Activated T-cell treated with anti-CD3 and anti-CD28 coated beads, Interleukin-2, amount 50 U/mL, for 4 hours (primary cell): ENCODE data around the gene GNGT1. TPM values are rescaled to one million over a fixed set of nuclear protein-coding genes. Genes with fewer than 3 reads are reported as not detected.
"Not testable (repeated sequence)": the region's sequence is repeated elsewhere in the genome, so short reads cannot be mapped to it uniquely, and the experiment has no call there.

ENCODE experiments used
- ATAC-seq, 2 donors: fragments of 200-7000 bp; cut with Tn5 transposase; one replicate each; pipeline ENCODE4 v1.10.0; 2021
- DNase-seq: peaks from one replicate; pipeline ENCODE4 v3.0.0-alpha.2; 2020
- H3K27me3 Mint-ChIP-seq: one replicate; pipeline ENCODE4 v1.8.0; 2021; ENCODE audit warnings: low read depth, mixed read lengths
- H3K36me3 Mint-ChIP-seq: one replicate; pipeline ENCODE4 v1.8.0; 2022; ENCODE audit warnings: mixed read lengths; ENCODE audit not compliant: insufficient read depth
- H3K4me1 Mint-ChIP-seq: one replicate; pipeline ENCODE4 v1.8.0; 2021; ENCODE audit warnings: low read depth, mixed read lengths
- H3K4me3 Mint-ChIP-seq: one replicate; pipeline ENCODE4 v1.8.0; 2021; ENCODE audit warnings: mild to moderate bottlenecking, moderate library complexity, mixed read lengths
- H3K9me3 Mint-ChIP-seq: one replicate; pipeline ENCODE4 v1.8.0; 2021; ENCODE audit warnings: mixed read lengths
- total RNA-seq, 3 donors: library from RNA; stranded (reverse); gene quantifications; one replicate each; pipeline ENCODE4 v1.2.1, GENCODE V29; 2021

The GNGT1 gene
- total RNA-seq, 3 donors from 2014 or later: not detected

DNA sequence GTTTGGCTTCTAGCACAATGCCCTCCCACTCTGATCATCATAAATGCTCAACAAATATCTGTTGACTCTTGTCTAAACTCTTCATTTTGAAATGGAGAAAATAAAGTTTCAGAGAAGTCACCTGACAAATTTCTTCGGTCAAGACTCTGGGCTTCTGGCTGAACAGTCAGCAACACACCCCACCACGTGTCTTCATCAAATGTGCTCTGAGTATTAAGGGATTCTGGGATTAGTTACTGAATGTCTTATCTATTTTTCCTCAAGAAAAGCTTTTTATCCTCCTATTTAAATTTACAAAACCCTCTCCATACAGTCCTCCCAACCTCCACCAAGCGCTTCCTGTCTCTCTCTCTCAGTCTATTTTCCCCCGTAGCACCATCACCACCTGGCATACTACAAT, 9.9 kb downstream of the GNGT1 start:
- DNase-seq, H3K36me3 Mint-ChIP-seq, H3K4me1 Mint-ChIP-seq, H3K4me3 Mint-ChIP-seq, H3K9me3 Mint-ChIP-seq, ATAC-seq: not testable (repeated sequence)
- H3K27me3 Mint-ChIP-seq: peaks cover 25% of the 10 kb centered on the region

DNA sequence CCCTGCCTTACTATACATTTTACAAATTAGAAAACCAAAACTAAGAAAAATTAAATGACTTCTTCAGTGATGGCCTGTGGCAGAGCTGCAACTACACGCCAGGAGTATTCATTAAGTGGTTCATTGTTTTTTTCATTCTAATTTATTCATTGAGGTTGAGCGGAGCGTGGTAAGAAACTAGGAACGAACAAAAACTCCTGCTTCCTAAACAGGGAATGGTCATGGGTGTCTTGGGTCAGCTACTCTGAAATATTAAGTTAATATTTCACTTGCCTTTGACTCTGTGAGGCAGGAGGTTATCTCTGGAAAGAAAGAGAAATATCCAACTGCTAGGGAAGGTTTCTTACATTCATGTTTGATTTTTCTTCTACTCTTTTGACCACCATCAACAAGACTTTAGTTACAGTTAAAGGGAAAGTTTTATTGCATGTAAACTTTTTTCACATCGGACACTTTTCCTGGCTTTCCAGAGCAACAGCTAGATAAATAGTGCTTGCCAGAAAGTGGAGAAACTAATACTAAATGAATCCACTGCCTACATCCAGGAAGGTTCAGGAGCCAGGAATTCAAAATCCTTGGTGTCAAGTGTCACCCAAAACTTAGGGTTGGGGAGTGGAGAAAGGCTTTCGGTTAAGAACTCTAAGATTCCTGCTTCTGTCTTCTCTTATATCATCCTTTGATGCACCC, 14.3 kb downstream of the GNGT1 start:
- H3K4me1 Mint-ChIP-seq: peaks cover 2% of the 10 kb centered on the region
- no peaks in the 10 kb centered on the region for H3K36me3 Mint-ChIP-seq
- H3K4me3 Mint-ChIP-seq: no peak overlapping the region
- peaks cover 42% of the 10 kb centered on the region for H3K27me3 Mint-ChIP-seq
- no peaks in the 10 kb centered on the region for H3K9me3 Mint-ChIP-seq
- DNase-seq: no peak
- no peak for ATAC-seq

DNA sequence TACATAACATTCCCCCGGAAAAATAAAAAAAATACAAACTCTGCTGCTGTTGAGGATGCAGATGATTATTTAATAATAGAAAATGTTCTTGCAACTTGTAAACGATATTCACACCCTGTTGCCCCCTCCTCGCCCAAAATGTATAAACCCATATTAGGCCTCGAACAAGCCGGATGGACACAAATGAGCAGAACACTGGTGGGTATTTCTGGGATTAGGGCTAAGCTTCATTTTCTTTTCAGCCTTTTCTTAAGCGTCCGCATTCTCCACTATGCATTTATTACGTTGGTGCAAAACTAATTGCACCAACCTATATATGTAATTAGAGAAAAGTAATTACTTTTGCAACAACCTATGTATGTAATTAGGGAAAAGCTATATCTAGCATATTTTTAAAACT, 14.8 kb downstream of the GNGT1 start:
- ATAC-seq (no peak), DNase-seq (no peak)
- Mint-ChIP-seq H3K4me1 (peaks cover 2% of the 10 kb centered on the region), H3K9me3 (no peaks in the 10 kb centered on the region), H3K27me3 (peaks cover 42% of the 10 kb centered on the region), H3K36me3 (no peaks in the 10 kb centered on the region), H3K4me3 (no peak overlapping the region)

DNA sequence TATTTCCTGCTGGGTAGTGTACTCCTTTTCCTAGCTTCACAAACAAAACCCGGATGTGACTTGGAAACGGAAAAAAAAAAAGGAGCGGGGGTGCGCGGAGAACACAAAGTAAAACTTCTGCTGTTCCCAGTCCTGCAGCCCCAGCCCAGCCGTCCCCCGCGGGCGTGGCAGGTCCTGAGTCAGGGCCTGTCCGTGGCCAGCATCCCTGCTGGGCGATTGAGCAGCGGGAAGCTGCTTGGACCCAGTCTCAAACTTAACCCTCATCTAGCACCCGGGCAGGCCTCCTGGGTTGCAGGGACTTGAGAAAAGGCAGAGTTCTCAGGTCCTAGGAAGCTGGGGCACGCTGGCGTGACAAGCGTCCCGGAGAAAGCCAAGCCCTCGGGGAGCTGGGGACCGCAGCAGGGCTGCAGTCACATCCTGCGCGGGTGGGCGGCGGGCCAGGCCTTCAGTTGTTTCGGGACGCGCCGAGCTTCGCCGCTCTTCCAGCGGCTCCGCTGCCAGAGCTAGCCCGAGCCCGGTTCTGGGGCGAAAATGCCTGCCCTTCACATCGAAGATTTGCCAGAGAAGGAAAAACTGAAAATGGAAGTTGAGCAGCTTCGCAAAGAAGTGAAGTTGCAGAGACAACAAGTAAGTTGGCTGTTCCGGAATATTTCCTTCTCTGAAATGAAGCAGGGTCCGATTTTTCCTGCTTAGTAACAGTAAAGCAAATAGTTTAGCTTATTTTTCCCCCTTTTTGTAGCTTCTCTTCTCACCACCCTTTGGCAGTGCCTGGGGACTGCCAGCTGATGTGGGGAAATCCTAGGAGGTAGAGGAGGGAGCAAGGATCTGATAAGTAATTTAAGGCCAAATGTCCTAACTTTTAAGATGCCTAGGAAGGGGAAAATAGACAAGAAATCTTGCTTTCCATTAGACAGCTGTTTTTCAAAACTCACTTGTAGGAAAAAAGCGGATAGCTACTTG, 15.5 kb downstream of the GNGT1 start, which contains the start of gene GNG11:
Gene GNG11 (plus strand): TSS at position 129 of the 960 bp plus-strand sequence. CDS start 403 bp downstream, at position 532.
- H3K4me1 Mint-ChIP-seq: peaks cover 2% of the 10 kb centered on the region
- H3K27me3 Mint-ChIP-seq: peaks cover 38% of the 10 kb centered on the region
- no peaks in the 10 kb centered on the region for H3K9me3 Mint-ChIP-seq
- H3K36me3 Mint-ChIP-seq: no peaks in the 10 kb centered on the region
- ATAC-seq (peak; percentile 75 to 85), DNase-seq (no peak)
- peak within 1 kb of the TSS; percentile 45 for H3K4me3 Mint-ChIP-seq

DNA sequence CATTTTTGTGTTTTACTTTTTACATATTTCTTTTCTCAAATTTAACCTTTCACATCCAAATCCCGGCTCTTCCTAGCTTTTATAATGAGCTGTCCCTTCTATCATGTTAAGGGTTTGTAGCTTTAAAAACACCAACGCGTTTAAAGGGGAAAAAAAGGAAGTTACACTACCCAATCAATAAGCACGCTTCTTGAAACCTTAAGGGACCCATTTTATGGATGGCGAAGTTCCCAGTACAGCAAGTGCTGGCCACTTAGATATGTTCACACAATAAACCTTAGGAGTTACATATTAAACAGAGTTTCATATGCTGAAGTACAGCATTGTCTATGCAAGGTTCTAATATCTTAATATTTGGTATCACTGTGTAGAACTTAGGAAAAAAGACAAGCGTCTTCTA, 16.9 kb downstream of the GNGT1 start:
- Mint-ChIP-seq H3K9me3 (no peaks in the 10 kb centered on the region), H3K36me3 (no peaks in the 10 kb centered on the region), H3K27me3 (peaks cover 29% of the 10 kb centered on the region), H3K4me1 (peaks cover 2% of the 10 kb centered on the region), H3K4me3 (no peak overlapping the region)
- DNase-seq (no peak), ATAC-seq (no peak)

DNA sequence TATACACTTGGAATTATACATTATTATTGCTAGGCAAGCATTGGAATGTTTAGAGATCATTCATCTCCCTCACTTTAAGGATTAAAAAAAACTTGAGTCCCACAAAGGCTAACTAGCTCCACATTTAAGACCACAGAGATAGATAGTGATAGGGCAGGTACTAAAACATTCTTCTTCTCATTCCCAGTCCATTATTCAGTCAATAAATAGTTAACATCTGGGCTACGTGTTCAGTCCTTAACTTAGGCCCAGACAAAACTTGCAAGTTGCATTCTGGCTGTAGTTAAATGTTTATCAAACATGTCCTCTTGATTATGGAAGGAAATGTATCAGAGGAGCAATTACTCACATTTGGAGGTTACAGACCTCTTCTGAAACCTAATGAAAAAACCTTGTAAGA, 17.6 kb downstream of the GNGT1 start:
- Mint-ChIP-seq H3K27me3 (peaks cover 31% of the 10 kb centered on the region), H3K36me3 (no peaks in the 10 kb centered on the region), H3K4me3 (no peak overlapping the region), H3K4me1 (peaks cover 2% of the 10 kb centered on the region), H3K9me3 (no peaks in the 10 kb centered on the region)
- no peak for DNase-seq
- ATAC-seq: no peak

DNA sequence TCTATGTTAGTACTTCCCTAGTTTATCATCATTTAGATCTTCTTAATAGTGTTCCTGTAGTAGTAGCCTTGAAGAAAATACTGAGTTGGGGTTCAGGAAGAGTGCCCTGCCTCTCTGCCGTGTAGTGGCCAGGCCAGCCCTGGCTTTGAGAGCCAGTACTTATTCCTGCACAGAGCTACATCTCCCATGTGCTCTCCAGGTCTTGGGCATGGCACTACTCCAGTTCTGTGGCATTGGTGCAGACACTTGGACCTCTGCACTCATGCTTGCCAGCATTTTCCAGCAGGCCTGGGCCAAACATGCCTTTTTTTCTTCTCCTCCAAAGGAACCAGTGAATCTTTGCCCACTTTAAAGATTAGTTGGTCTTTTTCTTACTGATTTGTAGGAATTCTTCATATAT, 20.4 kb downstream of the GNGT1 start:
- no peaks in the 10 kb centered on the region for H3K9me3 Mint-ChIP-seq
- H3K4me3 Mint-ChIP-seq: no peak overlapping the region

DNA sequence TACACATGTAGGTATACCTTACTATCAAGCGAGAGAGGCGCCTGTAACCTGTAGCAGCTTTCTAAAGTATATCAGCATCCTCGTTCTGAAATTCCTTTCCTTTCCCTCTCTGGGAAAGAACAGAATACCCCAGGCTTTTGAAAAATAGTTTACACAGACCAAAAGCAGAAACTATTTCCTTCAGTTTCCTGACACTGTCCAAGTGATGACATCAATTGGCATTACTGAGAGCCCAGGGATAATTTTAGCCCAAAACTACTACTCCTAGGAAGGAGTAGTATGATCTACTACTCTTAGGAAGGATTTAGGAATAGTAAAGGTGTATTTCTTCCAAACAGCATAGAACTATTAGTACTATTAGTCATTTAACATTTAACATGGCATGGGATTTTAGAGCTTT, 21.2 kb downstream of the GNGT1 start:
- no peaks in the 10 kb centered on the region for H3K36me3 Mint-ChIP-seq
- no peak overlapping the region for H3K4me3 Mint-ChIP-seq
- no peaks in the 10 kb centered on the region for H3K9me3 Mint-ChIP-seq
- H3K4me1 Mint-ChIP-seq: no peaks in the 10 kb centered on the region
- ATAC-seq (no peak), DNase-seq (no peak)
- peaks cover 25% of the 10 kb centered on the region for H3K27me3 Mint-ChIP-seq

More for the DNA sequence above, 20.4 kb downstream of the GNGT1 start:
- no peaks in the 10 kb centered on the region for H3K36me3 Mint-ChIP-seq
- H3K4me1 Mint-ChIP-seq: no peaks in the 10 kb centered on the region
- DNase-seq (no peak), ATAC-seq (no peak)
- H3K27me3 Mint-ChIP-seq: peaks cover 29% of the 10 kb centered on the region

DNA sequence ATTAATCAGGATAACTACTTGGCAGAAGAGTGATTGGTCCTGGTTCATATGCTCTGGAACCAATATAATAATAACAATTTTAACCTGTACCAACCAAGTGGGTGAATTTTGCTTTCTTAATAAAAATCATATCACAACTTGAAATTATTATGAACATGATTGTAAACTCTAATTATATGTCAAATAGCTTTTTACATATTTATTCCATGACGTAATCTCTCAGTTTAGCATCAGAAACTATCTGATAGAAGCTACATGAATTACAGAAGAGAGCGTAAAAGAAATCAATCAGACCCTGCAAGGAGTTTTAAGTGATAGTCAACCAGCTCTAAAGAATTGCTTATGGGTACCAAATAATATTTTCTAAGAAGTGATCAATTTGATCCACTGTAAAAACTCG, 25.3 kb downstream of the GNGT1 start:
- DNase-seq (no peak), ATAC-seq (no peak)
- Mint-ChIP-seq H3K4me3 (no peak overlapping the region), H3K4me1 (no peaks in the 10 kb centered on the region), H3K27me3 (peaks cover 7% of the 10 kb centered on the region), H3K9me3 (no peaks in the 10 kb centered on the region), H3K36me3 (no peaks in the 10 kb centered on the region)

DNA sequence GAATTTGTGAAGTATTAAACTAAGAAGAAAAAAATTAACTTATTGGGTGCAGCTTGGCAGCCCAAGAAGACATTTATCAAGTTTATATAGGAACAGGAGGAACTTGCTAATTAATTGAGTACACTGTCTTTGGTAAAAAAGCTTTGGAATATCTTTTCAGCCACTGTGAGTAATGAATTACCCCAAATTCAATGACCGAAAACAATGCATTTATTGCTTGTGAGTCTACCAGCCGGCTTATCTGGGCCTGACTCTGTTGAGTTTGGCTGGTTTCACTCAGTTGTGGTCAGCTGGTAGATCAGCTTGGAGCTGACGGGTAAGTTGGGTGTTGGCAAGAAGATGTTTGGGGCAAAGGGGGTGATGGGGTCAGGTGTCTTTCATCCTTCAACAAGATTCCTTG, 26.8 kb downstream of the GNGT1 start:
- Mint-ChIP-seq H3K4me3 (no peak overlapping the region), H3K27me3 (peaks cover 7% of the 10 kb centered on the region), H3K36me3 (no peaks in the 10 kb centered on the region), H3K4me1 (no peaks in the 10 kb centered on the region), H3K9me3 (no peaks in the 10 kb centered on the region)
- ATAC-seq (no peak), DNase-seq (no peak)

DNA sequence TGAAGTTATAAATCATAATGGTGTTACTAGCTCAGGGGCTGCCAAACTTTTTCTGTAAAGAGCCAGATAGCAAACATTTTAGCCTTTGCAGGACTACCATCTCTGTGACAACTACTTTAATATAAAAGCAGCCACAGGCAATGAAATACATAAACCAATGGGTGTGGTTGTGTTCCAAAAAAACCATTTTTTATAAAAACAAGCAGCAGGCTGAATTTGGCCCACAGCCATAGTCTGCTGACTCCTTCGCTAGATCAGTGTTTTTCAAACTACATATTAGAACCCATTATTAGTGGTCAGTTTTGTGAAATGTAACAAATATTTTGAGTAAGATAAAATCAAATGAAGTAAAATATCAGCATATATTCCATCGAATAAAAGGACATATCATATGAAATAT, 28.7 kb downstream of the GNGT1 start:
- no peak for ATAC-seq

DNA sequence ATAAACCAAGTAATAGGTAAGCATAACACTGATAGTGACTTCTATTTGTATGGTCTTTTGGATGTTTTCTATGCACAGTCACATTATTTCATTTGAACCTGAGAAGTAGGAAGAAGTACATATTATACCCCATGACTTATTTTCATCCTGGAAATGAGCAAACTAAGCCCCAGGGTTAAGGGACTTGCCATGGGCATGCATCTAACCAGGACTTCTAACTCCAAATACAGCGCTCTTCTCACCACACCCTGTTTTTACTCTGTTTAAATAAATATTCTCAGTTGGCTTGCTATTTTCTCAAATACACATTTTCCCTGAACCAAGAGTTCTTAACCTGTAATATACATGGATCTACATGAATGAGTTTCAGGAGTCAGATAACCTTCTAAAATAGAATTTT, 31.5 kb downstream of the GNGT1 start:
- Mint-ChIP-seq H3K36me3 (no peaks in the 10 kb centered on the region), H3K4me3 (no peak overlapping the region), H3K27me3 (peaks cover 4% of the 10 kb centered on the region), H3K9me3 (no peaks in the 10 kb centered on the region), H3K4me1 (no peaks in the 10 kb centered on the region)
- no peak for ATAC-seq
- no peak for DNase-seq

More for the DNA sequence above, 28.7 kb downstream of the GNGT1 start:
- H3K4me3 Mint-ChIP-seq: no peak overlapping the region
- H3K36me3 Mint-ChIP-seq: no peaks in the 10 kb centered on the region
- DNase-seq: no peak
- peaks cover 5% of the 10 kb centered on the region for H3K27me3 Mint-ChIP-seq
- H3K4me1 Mint-ChIP-seq: no peaks in the 10 kb centered on the region
- no peaks in the 10 kb centered on the region for H3K9me3 Mint-ChIP-seq

DNA sequence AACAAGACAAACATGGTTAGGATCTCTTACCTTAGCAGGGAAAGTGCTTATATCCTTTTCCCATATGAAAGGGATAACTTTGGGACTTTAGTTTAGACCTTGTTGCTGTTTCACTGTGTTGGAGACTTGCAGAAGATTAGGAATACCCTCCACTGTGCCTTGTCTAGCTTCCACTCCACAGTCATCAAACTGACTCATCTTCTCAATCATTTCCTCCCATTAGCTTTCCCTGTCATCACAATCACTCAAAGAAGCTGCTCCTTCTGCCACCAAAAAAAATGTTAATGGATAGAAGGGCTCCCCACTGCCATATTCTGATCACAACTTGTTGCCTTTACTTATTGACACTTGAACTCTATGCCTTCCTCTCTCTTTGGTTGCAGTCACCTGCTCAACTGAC, 31.9 kb downstream of the GNGT1 start:
- no peak for ATAC-seq
- no peaks in the 10 kb centered on the region for H3K9me3 Mint-ChIP-seq
- DNase-seq: no peak
- H3K27me3 Mint-ChIP-seq: peaks cover 4% of the 10 kb centered on the region
- H3K36me3 Mint-ChIP-seq: no peaks in the 10 kb centered on the region
- H3K4me3 Mint-ChIP-seq: no peak overlapping the region
- H3K4me1 Mint-ChIP-seq: no peaks in the 10 kb centered on the region

DNA sequence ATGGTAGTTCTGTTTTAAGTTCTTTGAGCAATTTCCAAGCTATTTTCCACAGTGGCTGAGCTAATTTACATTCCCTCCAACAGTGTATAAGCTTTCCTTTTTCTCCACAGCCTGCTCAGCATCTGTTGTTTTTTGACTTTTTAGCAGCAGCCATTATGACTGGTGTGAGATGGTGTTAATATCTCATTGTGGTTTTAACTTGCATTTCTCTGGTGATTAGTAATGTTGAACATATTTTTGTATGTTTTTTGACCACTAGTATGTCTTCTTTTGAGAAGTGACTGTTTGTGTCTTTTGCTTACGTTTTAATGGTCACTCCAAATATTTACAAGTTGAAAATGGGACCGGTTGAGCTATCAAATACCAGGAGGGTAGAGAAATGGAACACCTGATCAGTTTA, 35.6 kb downstream of the GNGT1 start:
- no peak for ATAC-seq
- H3K4me1 Mint-ChIP-seq: no peaks in the 10 kb centered on the region
- no peaks in the 10 kb centered on the region for H3K9me3 Mint-ChIP-seq

More for the DNA sequence above, 35.6 kb downstream of the GNGT1 start:
- Mint-ChIP-seq H3K4me3 (no peak overlapping the region), H3K36me3 (no peaks in the 10 kb centered on the region), H3K27me3 (peaks cover 4% of the 10 kb centered on the region)
- DNase-seq: no peak
